RWPE1 (cell line): ENCODE data around the gene CYP27C1.
"Not testable (repeated sequence)": the region's sequence is repeated elsewhere in the genome, so short reads cannot be mapped to it uniquely, and the experiment has no call there.

ENCODE experiments used
- CTCF ChIA-PET: fragments of 350-600 bp; sonication (Branson Sonifier 250); formaldehyde crosslinking; extraction: SDS; loops from one replicate; lab custom pipeline; 2021; lab: Yijun Ruan, JAX
- POLR2A ChIA-PET: fragments of 400-600 bp; formaldehyde crosslinking; extraction: SDS; loops from one replicate; lab custom pipeline; 2020; ENCODE audit warnings: antibody characterized with exemption; ENCODE audit not compliant: low non-redundant PET; lab: Yijun Ruan, JAX
- DNase-seq: peaks from one replicate; pipeline ENCODE4 v3.0.0; 2012; ENCODE audit warnings: low spot score
- H3K27ac ChIP-seq: fragments of 450-650 bp; 2 replicates; pipeline ENCODE4 v1.5.1; 2017
- CTCF ChIP-seq: fragments of 450-650 bp; conservative IDR thresholded peaks from 2 replicates; pipeline ENCODE4 v1.5.1; 2017; ENCODE audit warnings: low read depth, mild to moderate bottlenecking

CYP27C1 gene

GRCh38 chr2:127225186-127225960, 5.3 kb upstream of the CYP27C1 start:
- no peak overlapping the region for H3K27ac ChIP-seq
- POLR2A ChIA-PET = no interaction called here
- CTCF ChIA-PET = interaction anchor here (0.8 kb wide), 1 partner anchor 991 kb away, joined by 3 read pairs; no protein-coding TSS in a partner anchor
- DNase-seq = no peak
- no peak for TF ChIP-seq CTCF

GRCh38 chr2:127224135-127224534, 4.0 kb upstream of the CYP27C1 start:
- POLR2A ChIA-PET, DNase-seq, H3K27ac ChIP-seq, CTCF ChIA-PET: not testable (repeated sequence)

GRCh38 chr2:127220768-127221527, 849 bp upstream of the CYP27C1 start:
- CTCF ChIA-PET = interaction anchor here (0.6 to 1.1 kb wide), 2 partner anchors 24 to 91 kb away, joined by 3 to 7 read pairs; no protein-coding TSS in a partner anchor
- POLR2A ChIA-PET = no interaction called here
- no peak for TF ChIP-seq CTCF
- DNase-seq = no peak
- H3K27ac ChIP-seq = no peak overlapping the region

- ChIA-PET POLR2A (no interaction called here), CTCF (interaction anchor here (1.1 kb wide), 1 partner anchor 22 kb away, joined by 3 read pairs; no protein-coding TSS in a partner anchor)
- no peak for TF ChIP-seq CTCF
- DNase-seq = peak; percentile 42
- H3K27ac ChIP-seq = peak overlapping the region; percentile 90
Observed at GRCh38 chr2:127219171-127220070, 678 bp downstream of the CYP27C1 start.

- CTCF ChIA-PET = no interaction called here
- POLR2A ChIA-PET = no interaction called here
- DNase-seq = no peak
- H3K27ac ChIP-seq = peak overlapping the region; percentile 90
- no peak for TF ChIP-seq CTCF
Observed at GRCh38 chr2:127218812-127219170, 1.3 kb downstream of the CYP27C1 start.

GRCh38 chr2:127217470-127218325, 2.4 kb downstream of the CYP27C1 start:
- ChIA-PET CTCF (interaction anchor here (1.1 to 1.7 kb wide), 3 partner anchors 18 to 198 kb away, joined by 3 to 7 read pairs (median 3); no protein-coding TSS in a partner anchor), POLR2A (no interaction called here)
- DNase-seq = peak; percentile 95
- H3K27ac ChIP-seq = peak overlapping the region; percentile 90
- no peak for TF ChIP-seq CTCF
